GM10248 (cell line): Measurements from ENCODE around the gene SUPT4H1.

Experiments used
- CTCF ChIA-PET: fragments of 300-600 bp; sonication (Branson Sonifier 250); formaldehyde crosslinking; extraction: SDS; loops from one replicate; lab custom pipeline; 2021; ENCODE audit warnings: antibody characterized with exemption; lab: Yijun Ruan, JAX
- POLR2A ChIA-PET: fragments of 350-650 bp; sonication (Branson Sonifier 250); formaldehyde crosslinking; extraction: SDS; loops from one replicate; lab custom pipeline; 2020; ENCODE audit warnings: antibody characterized with exemption; lab: Yijun Ruan, JAX
- DNase-seq: peaks from one replicate; pipeline ENCODE4 v3.0.0; 2012; ENCODE audit errors: extremely low spot score
- TF ChIP-seq, protein P1 (sequence below): IDR thresholded peaks from 2 replicates; pipeline ENCODE4 v1.5.1; 2012; ENCODE audit warnings: mild to moderate bottlenecking, low read depth; ENCODE audit errors: extremely low read depth, missing control alignments, control extremely low read depth

The SUPT4H1 gene

DNA sequence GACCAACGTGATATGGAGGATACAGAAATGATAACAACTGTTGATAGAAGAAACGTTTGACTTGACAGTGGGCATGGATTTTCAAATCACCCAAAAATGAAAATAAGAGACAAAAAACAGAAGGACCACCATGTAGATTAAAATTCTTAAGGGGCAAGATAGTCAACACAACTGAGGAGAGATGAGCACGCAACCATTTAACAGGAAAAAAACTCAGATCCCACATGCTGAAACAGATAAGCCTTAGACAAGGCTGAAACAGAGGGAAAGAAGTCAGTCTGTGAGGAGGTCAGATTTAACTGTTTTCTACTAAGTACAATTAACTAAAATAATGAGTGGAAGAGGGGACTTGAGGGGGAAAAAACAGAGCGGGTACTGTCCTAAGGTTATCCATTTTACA is 44.2 kb upstream of the SUPT4H1 start:
- no peak for DNase-seq
- CTCF ChIA-PET: interaction anchor here (1.4 to 3.3 kb wide), 2 partner anchors 19 to 21 kb away, joined by 3 to 14 read pairs; partner anchors contain the start of gene RNF43
- TF ChIP-seq, protein P1, sequence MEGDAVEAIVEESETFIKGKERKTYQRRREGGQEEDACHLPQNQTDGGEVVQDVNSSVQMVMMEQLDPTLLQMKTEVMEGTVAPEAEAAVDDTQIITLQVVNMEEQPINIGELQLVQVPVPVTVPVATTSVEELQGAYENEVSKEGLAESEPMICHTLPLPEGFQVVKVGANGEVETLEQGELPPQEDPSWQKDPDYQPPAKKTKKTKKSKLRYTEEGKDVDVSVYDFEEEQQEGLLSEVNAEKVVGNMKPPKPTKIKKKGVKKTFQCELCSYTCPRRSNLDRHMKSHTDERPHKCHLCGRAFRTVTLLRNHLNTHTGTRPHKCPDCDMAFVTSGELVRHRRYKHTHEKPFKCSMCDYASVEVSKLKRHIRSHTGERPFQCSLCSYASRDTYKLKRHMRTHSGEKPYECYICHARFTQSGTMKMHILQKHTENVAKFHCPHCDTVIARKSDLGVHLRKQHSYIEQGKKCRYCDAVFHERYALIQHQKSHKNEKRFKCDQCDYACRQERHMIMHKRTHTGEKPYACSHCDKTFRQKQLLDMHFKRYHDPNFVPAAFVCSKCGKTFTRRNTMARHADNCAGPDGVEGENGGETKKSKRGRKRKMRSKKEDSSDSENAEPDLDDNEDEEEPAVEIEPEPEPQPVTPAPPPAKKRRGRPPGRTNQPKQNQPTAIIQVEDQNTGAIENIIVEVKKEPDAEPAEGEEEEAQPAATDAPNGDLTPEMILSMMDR: no peak
- POLR2A ChIA-PET: no interaction called here

DNA sequence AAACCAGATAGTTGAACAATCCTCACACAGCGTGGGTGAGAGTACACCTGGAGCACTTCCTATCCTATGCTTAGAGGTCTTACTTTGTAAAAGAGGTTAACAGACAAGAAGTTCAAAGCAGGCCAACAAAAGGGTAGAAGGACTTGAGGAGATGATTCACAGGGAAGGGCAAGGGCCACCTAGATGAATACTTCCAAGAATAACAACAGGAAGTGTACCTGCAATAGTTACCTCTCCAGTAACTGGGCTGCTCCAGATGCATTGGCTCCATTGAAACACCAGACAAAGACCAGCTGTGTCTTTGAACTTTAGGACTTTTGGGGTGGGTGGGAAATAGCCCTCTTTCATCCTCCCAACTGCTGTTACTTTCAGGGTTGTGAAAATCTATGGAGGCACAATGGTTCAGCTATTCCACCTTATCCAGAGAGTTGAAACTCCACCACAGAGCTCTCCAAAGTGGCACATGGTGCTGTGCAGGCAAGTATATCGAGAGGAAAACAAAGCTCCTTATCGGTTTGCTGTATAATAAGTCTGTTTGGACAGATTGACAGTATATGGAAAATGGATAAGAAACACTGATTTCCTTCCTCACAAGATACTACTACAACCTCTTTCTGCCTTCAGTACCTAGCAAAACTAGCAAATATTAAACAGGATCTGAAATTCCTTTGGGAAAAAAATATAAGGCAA is 42.7 kb upstream of the SUPT4H1 start:
- no peak for DNase-seq
- CTCF ChIA-PET: interaction anchor here (0.9 to 1.1 kb wide), 5 partner anchors 12 to 77 kb away, joined by 3 to 4 read pairs (median 3); no protein-coding TSS in a partner anchor
- POLR2A ChIA-PET: no interaction called here

DNA sequence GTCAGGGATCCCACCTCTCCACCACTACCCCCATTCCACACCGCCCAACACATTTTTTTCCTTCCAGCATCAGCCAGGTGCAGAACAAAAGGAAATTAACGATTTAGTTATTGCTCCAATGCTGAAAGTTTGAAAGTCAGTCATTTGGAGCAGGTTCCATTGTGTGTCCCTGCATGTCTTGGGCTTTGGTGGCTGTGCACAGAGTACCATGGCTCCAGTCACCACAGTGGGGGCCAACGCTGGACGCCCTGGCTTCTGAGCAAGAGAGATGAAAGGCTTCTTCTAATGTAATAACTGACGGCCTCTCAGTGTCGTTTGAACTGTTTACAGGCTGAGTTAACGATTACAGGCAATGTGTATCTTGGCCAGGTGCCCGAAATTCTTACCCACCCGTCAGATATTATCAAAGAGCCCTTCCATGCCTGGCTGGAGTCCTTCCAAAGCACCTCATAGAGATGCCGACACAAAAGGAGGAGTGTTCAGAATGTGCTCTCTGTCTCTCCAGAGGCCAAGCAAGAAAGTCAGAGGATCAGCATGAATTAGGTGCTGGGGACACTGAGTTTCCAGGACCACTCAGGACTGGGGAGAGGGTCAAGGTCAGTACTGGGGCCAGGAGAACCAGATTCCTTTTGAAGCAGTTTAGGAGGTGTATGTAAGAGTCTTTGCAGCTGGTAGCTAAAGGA is 39.4 kb upstream of the SUPT4H1 start:
- ChIA-PET CTCF (interaction anchor here (0.8 to 1.7 kb wide), 5 partner anchors 9 to 87 kb away, joined by 3 to 5 read pairs (median 4); partner anchors contain the start of gene RNF43), POLR2A (no interaction called here)
- no peak for DNase-seq
- TF ChIP-seq, protein P1: no peak

More for the DNA sequence above, 42.7 kb upstream of the SUPT4H1 start:
- TF ChIP-seq, protein P1: no peak

DNA sequence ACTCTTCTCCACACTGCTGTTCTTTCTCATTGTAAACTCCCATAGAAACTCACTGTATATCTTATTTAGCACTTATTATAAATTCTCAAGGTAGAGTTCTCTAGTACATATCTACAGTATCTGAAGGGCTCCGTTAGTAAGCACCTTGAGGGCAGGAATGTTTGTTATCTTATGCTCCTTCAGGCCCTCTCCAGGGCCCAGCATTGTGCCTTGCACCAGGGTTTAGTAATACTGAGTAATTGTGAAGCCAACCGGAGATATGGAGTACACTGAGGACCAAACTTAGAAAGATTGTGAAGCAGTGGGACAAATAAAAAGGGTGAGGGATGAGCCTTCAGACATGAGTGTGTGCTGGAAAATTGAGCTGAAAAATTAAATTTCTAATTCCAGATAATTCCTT is 38.9 kb upstream of the SUPT4H1 start:
- DNase-seq: no peak
- TF ChIP-seq, protein P1: no peak
- POLR2A ChIA-PET: no interaction called here
- CTCF ChIA-PET: interaction anchor here (1.6 to 2.1 kb wide), 3 partner anchors 9 to 141 kb away, joined by 3 to 4 read pairs (median 4); no protein-coding TSS in a partner anchor

DNA sequence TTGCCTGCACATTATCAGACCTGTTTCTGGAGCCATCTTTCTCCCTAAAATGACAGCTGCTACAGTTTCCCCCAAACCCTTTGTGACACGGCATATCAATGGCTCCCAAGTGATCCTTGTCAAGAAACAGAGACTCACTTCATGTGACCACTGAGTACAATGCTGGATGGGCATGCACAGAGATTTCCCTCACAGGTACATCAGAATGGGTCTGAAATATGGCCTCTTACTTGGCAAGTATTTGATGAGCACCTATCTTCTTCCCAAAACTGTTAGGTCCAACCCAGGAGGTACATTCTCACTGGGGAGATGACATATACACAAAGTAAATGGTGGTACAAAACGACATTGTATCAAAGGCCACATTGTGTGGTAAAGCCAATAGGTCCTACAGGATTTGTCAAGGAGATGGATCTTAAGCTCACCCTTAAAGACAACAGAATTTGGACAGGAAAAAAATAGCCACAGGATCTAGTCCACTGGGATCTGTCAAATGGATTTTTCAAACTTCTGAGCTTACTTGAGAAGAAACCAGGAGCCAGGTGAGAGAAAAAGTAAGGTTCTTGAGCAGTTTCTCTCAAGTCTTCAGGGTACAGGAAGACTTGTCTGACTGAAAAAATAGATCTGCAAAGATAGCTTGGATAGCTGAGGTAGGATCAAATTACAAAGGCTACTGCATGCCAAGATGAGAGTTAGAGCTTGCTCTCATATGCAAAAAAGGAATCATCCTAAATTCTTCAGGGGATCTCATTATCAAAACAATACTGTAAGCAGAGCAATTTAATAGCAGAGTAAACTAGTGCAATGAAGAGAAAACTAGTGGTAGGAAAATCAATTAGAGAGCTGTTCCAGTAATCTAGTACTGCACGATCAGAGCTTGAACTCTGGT is 36.5 kb upstream of the SUPT4H1 start:
- TF ChIP-seq, protein P1: no peak
- CTCF ChIA-PET: interaction anchor here (0.8 to 2.3 kb wide), 7 partner anchors 9 to 139 kb away, joined by 3 to 15 read pairs (median 4); partner anchors contain the start of genes RNF43 and SUPT4H1

More for the DNA sequence above, 36.5 kb upstream of the SUPT4H1 start:
- no peak for DNase-seq
- POLR2A ChIA-PET: no interaction called here
